ENCODE data around the gene GRID2.

Gene GRID2

GRCh38 chr4:93127489-93127888 is 823.7 kb downstream of the GRID2 start:
- no peak for DNase-seq

GRCh38 chr4:93132631-93133030 is 828.9 kb downstream of the GRID2 start:
- DNase-seq: no peak

GRCh38 chr4:93139118-93139517 is 835.4 kb downstream of the GRID2 start:
- DNase-seq: no peak

- DNase-seq: no peak
Observed at GRCh38 chr4:93143902-93144301, 840.1 kb downstream of the GRID2 start.

- no peak for DNase-seq
Observed at GRCh38 chr4:93144644-93145043, 840.9 kb downstream of the GRID2 start.

GRCh38 chr4:93147524-93148212 is 843.9 kb downstream of the GRID2 start:
- DNase-seq: no peak

- no peak for DNase-seq
Observed at GRCh38 chr4:93152491-93152890, 848.7 kb downstream of the GRID2 start.

GRCh38 chr4:93157986-93158385 is 854.2 kb downstream of the GRID2 start:
- DNase-seq: no peak

GRCh38 chr4:93168053-93168452 is 864.3 kb downstream of the GRID2 start:
- no peak for DNase-seq

- no peak for DNase-seq
Observed at GRCh38 chr4:93169966-93170365, 866.2 kb downstream of the GRID2 start.

- no peak for DNase-seq
Observed at GRCh38 chr4:93174598-93174997, 870.8 kb downstream of the GRID2 start.

- DNase-seq: no peak
Observed at GRCh38 chr4:93178279-93178678, 874.5 kb downstream of the GRID2 start.

GRCh38 chr4:93179044-93179443 is 875.3 kb downstream of the GRID2 start:
- DNase-seq: no peak

GRCh38 chr4:93182722-93183121 is 879.0 kb downstream of the GRID2 start:
- no peak for DNase-seq

- no peak for DNase-seq
Observed at GRCh38 chr4:93183576-93183975, 879.8 kb downstream of the GRID2 start.

- no peak for DNase-seq
Observed at GRCh38 chr4:93184053-93184452, 880.3 kb downstream of the GRID2 start.

GRCh38 chr4:93186846-93187245 is 883.1 kb downstream of the GRID2 start:
- DNase-seq: no peak

- DNase-seq: no peak
Observed at GRCh38 chr4:93187466-93187865, 883.7 kb downstream of the GRID2 start.

- DNase-seq: no peak
Observed at GRCh38 chr4:93187892-93188291, 884.1 kb downstream of the GRID2 start.

- no peak for DNase-seq
Observed at GRCh38 chr4:93199492-93199891, 895.7 kb downstream of the GRID2 start.

GRCh38 chr4:93201471-93202096 is 897.8 kb downstream of the GRID2 start:
- DNase-seq: no peak

- no peak for DNase-seq
Observed at GRCh38 chr4:93203708-93204107, 899.9 kb downstream of the GRID2 start.

GRCh38 chr4:93212250-93212649 is 908.5 kb downstream of the GRID2 start:
- DNase-seq: no peak

- no peak for DNase-seq
Observed at GRCh38 chr4:93216646-93217045, 912.9 kb downstream of the GRID2 start.

GRCh38 chr4:93217431-93217830 is 913.7 kb downstream of the GRID2 start:
- DNase-seq: no peak
